K562 (cell line): ENCODE results near the gene ASB6. TPM values are rescaled to one million over a fixed set of nuclear protein-coding genes. Genes with fewer than 3 reads are reported as not detected.

Experiments
- CBFA2T2 ChIP-seq: fragments of 450-650 bp; conservative IDR thresholded peaks from 2 replicates; pipeline ENCODE4 v1.6.1; 2017; ENCODE audit warnings: mild to moderate bottlenecking
- CTCF ChIP-seq, 3 experiments: IDR thresholded peaks in 2 of 3; conservative IDR thresholded peaks in 1 of 3; 2 replicates each; pipeline ENCODE4 v1.5.1; 2011 to 2012; ENCODE audit warnings: low read length in 3 of 3, mild to moderate bottlenecking in 3 of 3, control low read depth in 2 of 3, improper control_type of control experiment in 1 of 3, inconsistent platforms in 1 of 3, low read depth in 1 of 3, mixed read lengths in 1 of 3, moderate library complexity in 1 of 3; ENCODE audit not compliant: insufficient read depth in 2 of 3
- CXXC5 ChIP-seq: fragments of 250-450 bp; sonication (Bioruptor Pico); IDR thresholded peaks from 2 replicates; pipeline ENCODE4 v1.8.0; 2022; ENCODE audit warnings: inconsistent platforms, mild to moderate bottlenecking, moderate library complexity
- E2F6 ChIP-seq, 2 experiments: IDR thresholded peaks; 2 replicates each; pipeline ENCODE4 v1.6.1; 2011; ENCODE audit warnings: borderline replicate concordance in 1 of 2, control low read depth in 1 of 2, low read depth in 1 of 2, low read length in 1 of 2, mild to moderate bottlenecking in 1 of 2, mixed read lengths in 1 of 2, moderate library complexity in 1 of 2; ENCODE audit not compliant: insufficient read depth in 1 of 2, insufficient read length in 1 of 2, poor library complexity in 1 of 2, severe bottlenecking in 1 of 2; ENCODE audit errors: extremely low read depth in 1 of 2
- MAZ ChIP-seq, 2 experiments: fragments of 450-650 bp in 1 of 2; sonication (generic) in 1 of 2; formaldehyde crosslinking; IDR thresholded peaks in 1 of 2; conservative IDR thresholded peaks in 1 of 2; 2 replicates each; pipeline versions ENCODE4 v1.4.0 to v1.5.0; 2020; ENCODE audit warnings: mild to moderate bottlenecking in 1 of 2, missing genetic modification reagents in 1 of 2
- MBD1 ChIP-seq: fragments of 250-450 bp; sonication (Bioruptor Pico); IDR thresholded peaks from 2 replicates; pipeline ENCODE4 v1.8.0; 2022; ENCODE audit warnings: inconsistent platforms
- PPARD ChIP-seq: fragments of 250-450 bp; sonication (Bioruptor Pico); IDR thresholded peaks from 2 replicates; pipeline ENCODE4 v1.8.0; 2022; ENCODE audit warnings: inconsistent platforms, mild to moderate bottlenecking, moderate library complexity
- REST ChIP-seq, 2 experiments: fragments of 450-650 bp; formaldehyde crosslinking in 1 of 2; IDR thresholded peaks; 2 replicates each; pipeline versions ENCODE4 v1.4.0 to v1.6.1; 2014 to 2020; ENCODE audit warnings: mild to moderate bottlenecking in 2 of 2, borderline replicate concordance in 1 of 2, low read depth in 1 of 2
- SMC3 ChIP-seq: conservative IDR thresholded peaks from 2 replicates; pipeline ENCODE4 v1.6.1; 2011; ENCODE audit warnings: low read depth, low read length, improper control_type of control experiment; ENCODE audit not compliant: insufficient read depth
- ZFP36 ChIP-seq: fragments of 150-350 bp; IDR thresholded peaks from 2 replicates; pipeline ENCODE4 v1.6.1; 2018; ENCODE audit warnings: low read length, low read depth; ENCODE audit not compliant: partially characterized antibody
- ZNF263 ChIP-seq: sonication (generic); formaldehyde crosslinking; IDR thresholded peaks from 2 replicates; pipeline ENCODE4 v1.8.0; 2022; ENCODE audit warnings: mild to moderate bottlenecking, missing genetic modification reagents, borderline replicate concordance
- polyA plus RNA-seq, 8 experiments: library from polyadenylated mRNA; depleted of rRNA in 4 of 8; stranded (reverse) in 5 of 8; unstranded in 3 of 8; fragments of >200 nt; fragmentation: Nextera tagmentation in 2 of 8; fragmentation: Illumina TruSeq in 1 of 8; extraction: Ambion mirVana in 2 of 8; extraction: Trizol in 1 of 8; gene quantifications; 2 replicates each; pipeline versions ENCODE4 v1.2.1 to v1.2.3, GENCODE V29; 2011 to 2014; ENCODE audit warnings: inconsistent platforms in 1 of 8, missing spikeins in 1 of 8
- total RNA-seq, 7 experiments: library from RNA; depleted of rRNA in 6 of 7; stranded (reverse); fragments of >200 nt in 6 of 7; fragmentation: Illumina TruSeq in 2 of 7; extraction: Trizol in 2 of 7; gene quantifications; 2 replicates each; pipeline versions ENCODE4 v1.2.1 to v1.2.3, GENCODE V29; 2011 to 2021; ENCODE audit warnings: low replicate concordance in 1 of 7

ASB6 gene
- total and polyA plus RNA-seq, 9 of the 15 experiments (the other 6 are each of a cell fraction or from before 2014, with no cell fraction given), result 0.92 to 17.8 (median 11.3) TPM

GRCh38 chr9:129610473-129611306 is 31.3 kb downstream of the ASB6 start (continued):
- TF ChIP-seq PPARD (CRISPR knock-in tag) (no peak), SMC3 (peak; percentile 96), CTCF (IDR thresholded peaks at IDR 0.05 in 2 of 3, conservative IDR thresholded peaks at IDR 0.05 in 1 of 3; ENCODE audit: insufficient read depth in 2 of 3, low read depth in 1 of 3, low read length in 3 of 3) (peak; percentile 74 to 94 (median 87)), E2F6 (IDR thresholded peaks at IDR 0.05; ENCODE audit: borderline replicate concordance in 1 of 2, extremely low read depth in 1 of 2, insufficient read depth in 1 of 2, insufficient read length in 1 of 2, low read depth in 1 of 2, low read length in 1 of 2, poor library complexity in 1 of 2, severe bottlenecking in 1 of 2) (peak in 1 of 2 experiments; percentile 73), MAZ (CRISPR knock-in tag; conservative IDR thresholded peaks at IDR 0.05 in 1 of 2, IDR thresholded peaks at IDR 0.05 in 1 of 2) (peak; percentile 53 to 85; a peak in 3 of 4 replicates), ZFP36 (no peak), CXXC5 (CRISPR knock-in tag) (peak; percentile 76), MBD1 (CRISPR knock-in tag) (no peak), CBFA2T2 (no peak), ZNF263 (CRISPR knock-in tag) (peak; percentile 12; the same call in 1 of the 2 replicates), REST (IDR thresholded peaks at IDR 0.05; ENCODE audit: borderline replicate concordance) (peak; percentile 89), REST (CRISPR knock-in tag; IDR thresholded peaks at IDR 0.05; ENCODE audit: low read depth) (no peak)
